Karpas-422 (cell line): ENCODE measurements around the gene GLS. TPM values are rescaled to one million over a fixed set of nuclear protein-coding genes. Genes with fewer than 3 reads are reported as not detected.
"Not testable (repeated sequence)": the region's sequence is repeated elsewhere in the genome, so short reads cannot be mapped to it uniquely, and the experiment has no call there.

Experiments
- DNase-seq: peaks from one replicate; pipeline ENCODE4 v3.0.0-alpha.2; 2015
- H2AFZ ChIP-seq: fragments of 200-600 bp; sonication (generic); 2 replicates; pipeline ENCODE4 v1.6.1; 2014; ENCODE audit warnings: antibody characterized with exemption, low read length, mixed read lengths
- H3K27ac ChIP-seq: fragments of 200-600 bp; sonication (generic); 2 replicates; pipeline ENCODE4 v1.5.1; 2014; ENCODE audit warnings: mild to moderate bottlenecking, low read length, moderate library complexity
- H3K27me3 ChIP-seq: fragments of 200-600 bp; sonication (generic); 2 replicates; pipeline ENCODE4 v1.6.1; 2014; ENCODE audit warnings: low read length, mixed read lengths
- H3K36me3 ChIP-seq: fragments of 200-600 bp; sonication (generic); 2 replicates; pipeline ENCODE4 v1.6.1; 2014; ENCODE audit warnings: low read length, mixed read lengths; ENCODE audit not compliant: insufficient read depth
- H3K4me1 ChIP-seq: fragments of 200-600 bp; sonication (generic); 2 replicates; pipeline ENCODE4 v1.6.1; 2014; ENCODE audit warnings: mild to moderate bottlenecking, low read length, mixed read lengths
- H3K4me2 ChIP-seq: fragments of 200-600 bp; sonication (generic); 2 replicates; pipeline ENCODE4 v1.6.1; 2014; ENCODE audit warnings: low read length, low read depth, mild to moderate bottlenecking; ENCODE audit not compliant: poor library complexity, severe bottlenecking
- H3K4me3 ChIP-seq: fragments of 200-600 bp; sonication (generic); 2 replicates; pipeline ENCODE4 v1.5.1; 2014; ENCODE audit warnings: mild to moderate bottlenecking, antibody characterized with exemption, low read length, mixed read lengths
- H3K79me2 ChIP-seq: fragments of 200-600 bp; sonication (generic); 2 replicates; pipeline ENCODE4 v1.6.1; 2014; ENCODE audit warnings: mild to moderate bottlenecking, low read length, mixed read lengths
- H3K9ac ChIP-seq: fragments of 200-600 bp; sonication (generic); 2 replicates; pipeline ENCODE4 v1.6.0; 2014; ENCODE audit warnings: low read length
- H3K9me2 ChIP-seq: fragments of 200-600 bp; sonication (generic), shearing (Covaris generic); replicated peaks from 2 replicates; pipeline ENCODE4 v1.6.0; 2014; ENCODE audit warnings: mild to moderate bottlenecking, low read length, moderate library complexity; ENCODE audit not compliant: insufficient read depth
- H3K9me3 ChIP-seq: fragments of 300-700, 200-600 bp; sonication (generic); 2 replicates; pipeline ENCODE4 v1.6.1; 2014; ENCODE audit warnings: low read length, mixed read lengths
- H4K20me1 ChIP-seq: fragments of 200-600 bp; sonication (generic); 2 replicates; pipeline ENCODE4 v1.6.1; 2014; ENCODE audit warnings: mild to moderate bottlenecking, antibody characterized with exemption, low read length, low read depth; ENCODE audit not compliant: insufficient read depth
- total RNA-seq: library from RNA; depleted of rRNA; stranded (reverse); fragments of >200 nt; shearing (Covaris generic); gene quantifications from 2 replicates; pipeline ENCODE4 v1.2.3, GENCODE V29; 2014; ENCODE audit warnings: low replicate concordance

Gene GLS
- total RNA-seq, 1 experiment from 2014 or later = 283 TPM

DNA sequence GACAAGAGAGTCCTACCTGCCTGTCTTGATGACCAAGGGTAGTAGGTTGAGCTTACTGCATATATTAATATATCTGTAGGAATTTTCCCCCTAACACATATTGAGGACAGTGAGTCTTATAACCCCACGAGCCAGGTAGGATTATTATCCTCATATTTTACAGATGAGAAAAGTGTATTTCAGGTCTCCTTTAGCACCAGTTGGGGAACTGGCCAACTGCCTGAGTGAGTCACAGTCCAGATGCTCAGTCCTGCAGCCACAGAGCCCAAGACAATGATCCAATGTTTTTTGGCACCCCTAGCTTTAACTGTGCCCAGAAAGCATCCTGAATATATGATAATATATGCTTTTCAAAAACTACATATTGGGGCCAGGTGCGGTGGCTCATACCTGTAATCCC lies 30.8 kb upstream of the GLS start:
- Histone ChIP-seq H3K4me3 (no peak overlapping the region), H2AFZ (no peak overlapping the region), H3K27ac (no peak overlapping the region), H4K20me1 (no peaks in the 10 kb centered on the region), H3K9ac (no peak overlapping the region), H3K9me3 (no peaks in the 10 kb centered on the region), H3K4me1 (no peaks in the 10 kb centered on the region; the same call in 1 of the 2 replicates), H3K4me2 (no peak overlapping the region), H3K9me2 (no peaks in the 10 kb centered on the region), H3K36me3 (no peaks in the 10 kb centered on the region), H3K27me3 (no peaks in the 10 kb centered on the region), H3K79me2 (no peaks in the 10 kb centered on the region)
- DNase-seq = peak; percentile 4

DNA sequence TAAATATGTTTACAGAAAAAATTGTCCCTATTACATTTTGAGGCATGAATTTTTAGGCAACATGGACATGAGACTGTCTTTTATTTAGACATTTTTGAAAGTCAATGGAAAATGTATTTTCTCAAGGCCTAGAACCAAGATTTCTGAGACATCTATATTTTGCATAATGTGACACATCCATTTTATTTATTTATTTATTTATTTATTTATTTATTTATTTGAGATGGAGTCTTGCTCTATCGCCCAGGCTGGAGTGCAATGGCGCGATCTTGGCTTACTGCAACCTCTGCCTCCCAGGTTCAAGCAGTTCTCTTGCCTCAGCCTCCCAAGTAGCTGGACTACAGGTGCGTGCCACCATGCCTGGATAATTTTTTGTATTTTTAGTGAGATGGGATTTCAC lies 27.6 kb upstream of the GLS start:
- H3K27ac ChIP-seq, H3K36me3 ChIP-seq, H3K9me2 ChIP-seq, H3K4me2 ChIP-seq, H3K27me3 ChIP-seq, H3K4me1 ChIP-seq, H3K9ac ChIP-seq, H3K4me3 ChIP-seq, H3K79me2 ChIP-seq, H4K20me1 ChIP-seq, H2AFZ ChIP-seq, H3K9me3 ChIP-seq: not testable (repeated sequence)
- DNase-seq = peak; percentile 29

DNA sequence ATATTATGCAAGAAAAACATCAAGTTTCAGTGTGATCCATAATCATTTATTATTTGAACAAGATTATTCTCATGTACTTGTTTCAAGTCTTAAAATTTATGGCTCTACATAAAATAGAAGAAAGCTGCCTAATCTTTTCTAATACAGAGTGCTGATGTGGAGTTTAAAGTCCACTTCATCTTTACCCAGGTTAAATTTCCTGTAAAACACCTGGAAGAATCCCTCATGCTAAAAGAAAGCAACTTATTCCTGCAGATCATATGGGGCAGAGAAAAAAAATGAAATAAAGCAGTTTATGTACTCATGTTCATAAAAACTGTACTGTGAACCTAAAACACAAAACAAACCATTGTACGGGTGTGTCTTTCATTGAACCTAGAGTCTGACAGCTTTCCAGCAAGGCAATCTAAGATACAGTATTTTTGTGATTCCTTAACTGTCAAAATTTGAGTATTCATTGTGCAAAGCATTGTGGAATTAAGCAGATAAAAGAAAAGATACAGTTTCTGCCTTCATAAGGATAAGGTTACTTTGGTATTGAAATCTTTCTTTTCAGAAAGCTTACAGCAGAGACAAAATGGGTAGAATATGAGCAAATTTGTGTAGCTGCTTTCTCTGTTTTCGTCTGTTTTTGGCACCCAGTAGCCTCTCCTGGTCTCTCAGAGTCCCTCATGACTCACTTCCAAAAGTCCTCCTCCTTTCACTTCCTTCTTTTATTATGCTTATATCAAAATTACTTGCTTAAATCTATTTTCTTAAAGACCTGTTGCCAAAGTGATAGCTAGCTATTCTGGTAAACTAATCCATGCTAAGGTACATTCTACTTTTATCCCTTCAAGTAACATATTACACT lies 26.9 kb upstream of the GLS start:
- Histone ChIP-seq H3K9me2 (no peaks in the 10 kb centered on the region), H3K9me3 (no peaks in the 10 kb centered on the region), H3K9ac (no peak overlapping the region), H3K27me3 (no peaks in the 10 kb centered on the region), H3K4me1 (no peaks in the 10 kb centered on the region; the same call in 1 of the 2 replicates), H3K27ac (no peak overlapping the region), H2AFZ (no peak overlapping the region), H3K4me3 (no peak overlapping the region), H3K4me2 (no peak overlapping the region), H4K20me1 (no peaks in the 10 kb centered on the region), H3K36me3 (no peaks in the 10 kb centered on the region), H3K79me2 (no peaks in the 10 kb centered on the region)
- peak; percentile 38 for DNase-seq

DNA sequence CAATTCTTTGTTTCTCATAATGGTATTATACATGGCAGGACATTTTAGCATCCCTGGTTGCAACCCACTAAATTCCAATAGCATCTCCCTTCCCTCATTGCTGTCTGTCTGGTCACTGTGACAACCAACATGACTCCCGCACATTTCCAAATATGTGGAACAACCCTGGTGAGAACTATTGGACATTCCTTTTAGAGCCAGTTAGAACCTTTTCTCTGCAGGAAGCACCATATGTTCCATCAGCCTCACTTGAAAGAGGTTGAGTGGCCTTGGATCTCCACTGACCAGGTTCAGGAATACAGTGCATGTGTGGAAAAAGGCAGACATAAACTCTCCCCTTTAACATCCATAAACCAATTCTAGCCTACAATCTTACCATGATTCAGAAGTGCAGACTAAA lies 25.9 kb upstream of the GLS start:
- Histone ChIP-seq H3K79me2 (no peaks in the 10 kb centered on the region), H3K9me3 (no peaks in the 10 kb centered on the region), H3K4me2 (no peak overlapping the region), H3K9me2 (no peaks in the 10 kb centered on the region), H3K4me1 (no peaks in the 10 kb centered on the region; the same call in 1 of the 2 replicates), H3K27me3 (no peaks in the 10 kb centered on the region), H3K27ac (no peak overlapping the region), H2AFZ (no peak overlapping the region), H4K20me1 (no peaks in the 10 kb centered on the region), H3K36me3 (no peaks in the 10 kb centered on the region), H3K9ac (no peak overlapping the region), H3K4me3 (no peak overlapping the region)
- peak; percentile 14 for DNase-seq

DNA sequence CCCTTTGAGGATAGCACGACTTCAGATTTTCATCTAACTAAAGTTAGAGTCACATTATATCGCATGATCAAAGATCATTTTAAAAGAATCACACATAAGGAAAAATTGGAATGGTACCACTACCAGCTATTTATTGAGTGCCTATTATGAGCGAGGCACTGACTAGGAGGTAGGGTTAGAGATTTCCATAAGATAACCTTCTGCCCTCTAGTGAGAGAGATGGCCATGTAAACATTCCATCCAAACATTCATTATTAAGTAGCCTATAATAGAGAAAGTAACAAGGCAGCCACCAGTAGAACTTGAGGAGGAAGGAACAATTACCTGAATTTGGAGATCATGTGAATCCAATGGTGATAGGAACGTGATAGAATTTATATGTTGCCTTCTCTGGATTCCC lies 25.4 kb upstream of the GLS start:
- Histone ChIP-seq H3K4me1 (no peaks in the 10 kb centered on the region; the same call in 1 of the 2 replicates), H3K4me3 (no peak overlapping the region), H3K9me3 (no peaks in the 10 kb centered on the region), H2AFZ (no peak overlapping the region), H3K9me2 (no peaks in the 10 kb centered on the region), H4K20me1 (no peaks in the 10 kb centered on the region), H3K9ac (no peak overlapping the region), H3K27me3 (no peaks in the 10 kb centered on the region), H3K36me3 (no peaks in the 10 kb centered on the region), H3K4me2 (no peak overlapping the region), H3K27ac (no peak overlapping the region), H3K79me2 (no peaks in the 10 kb centered on the region)
- DNase-seq = peak; percentile 11

DNA sequence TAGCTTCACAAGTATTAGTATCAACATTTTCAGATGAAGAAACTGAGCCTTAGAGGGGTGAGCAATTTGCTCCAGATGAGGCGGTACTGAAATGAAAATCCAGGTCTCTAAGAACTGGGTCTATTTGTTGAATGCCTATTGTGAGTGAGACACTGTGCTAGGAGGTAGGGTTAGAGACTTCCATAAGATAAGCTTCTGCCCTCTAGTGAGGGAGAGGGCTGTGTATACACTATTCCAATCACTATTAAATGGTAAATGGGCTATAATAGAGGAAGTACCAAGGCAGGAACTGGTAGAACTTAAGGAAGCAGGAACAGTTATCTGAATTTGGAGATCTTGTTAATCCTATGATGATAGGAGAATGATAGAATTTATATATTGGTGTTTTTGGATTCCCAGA lies 23.6 kb upstream of the GLS start:
- H3K79me2 ChIP-seq = no peaks in the 10 kb centered on the region
- no peaks in the 10 kb centered on the region for H3K9me3 ChIP-seq
- H3K4me3 ChIP-seq = no peak overlapping the region
- no peak overlapping the region for H3K27ac ChIP-seq
- no peaks in the 10 kb centered on the region for H3K27me3 ChIP-seq
- H3K9me2 ChIP-seq = no peaks in the 10 kb centered on the region
- DNase-seq = peak; percentile 27
- H3K4me1 ChIP-seq = no peaks in the 10 kb centered on the region; the same call in 1 of the 2 replicates
- no peaks in the 10 kb centered on the region for H4K20me1 ChIP-seq
- no peak overlapping the region for H3K9ac ChIP-seq
- no peaks in the 10 kb centered on the region for H3K36me3 ChIP-seq
- no peak overlapping the region for H3K4me2 ChIP-seq
- no peak overlapping the region for H2AFZ ChIP-seq

DNA sequence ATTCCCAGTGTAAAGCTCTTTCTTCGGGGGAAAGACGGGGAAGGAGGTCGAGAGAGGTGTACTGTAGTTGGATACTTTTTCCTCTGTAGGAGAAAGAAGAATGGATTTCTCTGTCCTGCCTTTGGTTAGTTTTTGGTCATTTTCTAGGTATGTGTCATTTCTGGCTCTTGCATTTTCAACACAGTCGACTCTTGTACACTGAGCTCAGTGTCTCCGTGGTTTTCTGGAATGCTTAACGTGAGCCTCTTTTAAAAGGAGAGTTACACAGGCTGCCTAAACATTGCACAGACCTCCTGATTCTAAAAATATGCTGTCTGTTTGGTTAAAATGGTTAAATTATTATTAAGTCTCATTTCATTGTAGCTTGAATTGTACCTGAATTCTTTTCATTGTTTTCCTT lies 21.8 kb upstream of the GLS start:
- no peak overlapping the region for H2AFZ ChIP-seq
- H3K9me2 ChIP-seq = no peaks in the 10 kb centered on the region
- no peak overlapping the region for H3K4me3 ChIP-seq
- no peaks in the 10 kb centered on the region; the same call in 1 of the 2 replicates for H3K4me1 ChIP-seq
- no peaks in the 10 kb centered on the region for H3K36me3 ChIP-seq
- H3K27ac ChIP-seq = no peak overlapping the region
- no peak overlapping the region for H3K4me2 ChIP-seq
- no peaks in the 10 kb centered on the region for H3K27me3 ChIP-seq
- H3K79me2 ChIP-seq = no peaks in the 10 kb centered on the region
- H3K9ac ChIP-seq = no peak overlapping the region
- no peaks in the 10 kb centered on the region for H3K9me3 ChIP-seq
- H4K20me1 ChIP-seq = no peaks in the 10 kb centered on the region
- DNase-seq = peak; percentile 4

DNA sequence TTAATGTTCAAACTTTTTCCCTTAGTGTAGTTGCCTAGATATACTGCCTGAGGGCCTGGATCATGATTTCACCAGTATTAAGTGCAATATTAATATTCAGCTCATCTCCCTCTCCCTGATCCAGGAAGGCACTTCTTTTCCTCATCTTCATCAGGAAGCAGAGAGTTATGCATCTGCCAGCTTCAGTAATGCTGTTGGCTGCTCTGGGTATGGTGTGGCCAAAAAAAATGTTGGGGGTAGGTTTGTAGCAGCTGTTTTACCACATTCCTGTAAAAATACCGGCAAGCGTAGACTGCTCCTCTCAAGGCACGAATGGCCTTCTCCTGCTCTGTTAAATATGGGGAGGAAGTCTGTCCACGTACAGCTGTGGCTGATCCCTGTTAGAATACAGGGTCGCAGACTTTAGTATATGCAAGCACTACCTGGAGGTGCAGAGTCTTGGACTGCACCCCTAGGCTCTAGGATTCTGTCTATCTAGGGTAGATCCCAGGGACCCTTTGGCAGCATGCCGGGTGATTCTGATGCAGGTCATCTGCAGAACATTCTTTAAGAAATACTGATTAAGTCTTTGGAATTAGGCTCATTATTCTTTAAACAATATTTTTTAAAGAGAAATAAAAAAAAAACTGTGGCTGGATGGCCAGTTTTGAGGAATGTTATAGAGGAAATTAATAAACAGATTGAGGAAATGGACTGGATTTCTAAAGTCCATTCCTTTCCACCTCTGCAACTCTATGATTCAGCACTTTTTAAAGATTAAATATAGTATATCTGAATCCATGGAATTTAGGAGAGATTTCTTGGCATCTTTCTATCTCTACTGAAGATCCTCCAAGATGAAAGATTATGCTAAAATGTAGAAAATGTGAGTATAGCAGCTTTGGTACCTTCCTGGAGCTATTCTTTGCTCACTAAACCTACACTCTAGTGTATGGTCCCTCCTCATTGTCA lies 21.0 kb upstream of the GLS start:
- Histone ChIP-seq H3K9ac (no peak overlapping the region), H3K9me3 (no peaks in the 10 kb centered on the region), H3K4me2 (no peak overlapping the region)

More for the DNA sequence above, 21.0 kb upstream of the GLS start:
- Histone ChIP-seq H3K27me3 (no peaks in the 10 kb centered on the region), H3K4me1 (no peaks in the 10 kb centered on the region), H3K79me2 (no peaks in the 10 kb centered on the region), H3K36me3 (no peaks in the 10 kb centered on the region), H4K20me1 (no peaks in the 10 kb centered on the region), H2AFZ (no peak overlapping the region), H3K4me3 (no peak overlapping the region), H3K27ac (no peak overlapping the region), H3K9me2 (no peaks in the 10 kb centered on the region)
- DNase-seq = no peak
